HEK293 (cell line): Measurements from ENCODE around the gene SRSF5.

Source experiments
- CTCF ChIA-PET: fragments of 350-600 bp; formaldehyde crosslinking; extraction: SDS; loops from one replicate; lab custom pipeline; 2021; ENCODE audit warnings: antibody characterized with exemption; lab: Yijun Ruan, JAX
- POLR2A ChIA-PET: fragments of 300-600 bp; formaldehyde crosslinking; extraction: SDS; loops from one replicate; lab custom pipeline; 2020; ENCODE audit warnings: antibody characterized with exemption, inconsistent platforms; lab: Yijun Ruan, JAX
- H3K27ac ChIP-seq: fragments of 200-500 bp; sonication (Bioruptor generic); 2 replicates; pipeline ENCODE4 v1.5.1; 2014; ENCODE audit warnings: low read depth, low read length, control low read depth, inconsistent platforms; ENCODE audit errors: extremely low read depth
- H3K36me3 ChIP-seq, 2 experiments: fragments of 200-500 bp in 1 of 2; sonication (Bioruptor generic) in 1 of 2; 1 replicate in 1 of 2; 2 replicates in 1 of 2; pipeline ENCODE4 v1.5.1; 2014 to 2017; ENCODE audit warnings: inconsistent platforms in 2 of 2, low read length in 2 of 2; ENCODE audit not compliant: control insufficient read depth in 2 of 2, insufficient read depth in 1 of 2
- H3K4me1 ChIP-seq: fragments of 200-500 bp; sonication (Bioruptor generic); 2 replicates; pipeline ENCODE4 v1.5.1; 2014; ENCODE audit warnings: mild to moderate bottlenecking, low read length, inconsistent platforms; ENCODE audit not compliant: control insufficient read depth, insufficient read depth
- H3K4me3 ChIP-seq: 2 replicates; pipeline ENCODE4 v1.5.1; 2011; ENCODE audit warnings: low read depth, mild to moderate bottlenecking, control low read depth, low read length, moderate library complexity
- H3K9me3 ChIP-seq: fragments of 200-500 bp; sonication (Bioruptor generic); 2 replicates; pipeline ENCODE4 v1.5.1; 2014; ENCODE audit warnings: low read depth, low read length, inconsistent platforms; ENCODE audit not compliant: control insufficient read depth, insufficient read depth
- BCL6B ChIP-seq: fragments of 450-650 bp; formaldehyde crosslinking; IDR thresholded peaks from 2 replicates; pipeline ENCODE4 v1.5.1; 2017; ENCODE audit warnings: missing biosample characterization, missing genetic modification characterization
- PBX3 ChIP-seq: sonication (generic); formaldehyde crosslinking; IDR thresholded peaks from 2 replicates; pipeline ENCODE4 v1.8.1; 2022; ENCODE audit warnings: mild to moderate bottlenecking, moderate library complexity, missing genetic modification reagents
- SCRT2 ChIP-seq: fragments of 450-650 bp; formaldehyde crosslinking; IDR thresholded peaks from 2 replicates; pipeline ENCODE4 v1.5.1; 2016; ENCODE audit warnings: missing biosample characterization, missing genetic modification characterization
- TCF7L2 ChIP-seq: IDR thresholded peaks from 2 replicates; pipeline ENCODE4 v1.6.1; 2011; ENCODE audit warnings: low read depth, mild to moderate bottlenecking, inconsistent platforms, low read length, moderate library complexity, borderline replicate concordance
- TSHZ1 ChIP-seq: fragments of 450-650 bp; formaldehyde crosslinking; IDR thresholded peaks from 2 replicates; pipeline ENCODE4 v1.5.1; 2016; ENCODE audit warnings: missing biosample characterization, missing genetic modification characterization, borderline replicate concordance
- YY2 ChIP-seq: fragments of 450-650 bp; formaldehyde crosslinking; IDR thresholded peaks from 2 replicates; pipeline ENCODE4 v1.5.1; 2016; ENCODE audit warnings: missing biosample characterization, missing genetic modification characterization
- ZBTB48 ChIP-seq: fragments of 450-650 bp; formaldehyde crosslinking; IDR thresholded peaks from 2 replicates; pipeline ENCODE4 v1.5.1; 2016; ENCODE audit warnings: missing biosample characterization, missing genetic modification characterization
- ZNF169 ChIP-seq: fragments of 450-650 bp; formaldehyde crosslinking; IDR thresholded peaks from 2 replicates; pipeline ENCODE4 v1.5.1; 2016; ENCODE audit warnings: missing biosample characterization, missing genetic modification characterization
- ZNF174 ChIP-seq: fragments of 450-650 bp; formaldehyde crosslinking; IDR thresholded peaks from 2 replicates; pipeline ENCODE4 v1.5.0; 2017; ENCODE audit warnings: missing biosample characterization, mild to moderate bottlenecking, missing genetic modification characterization
- ZNF311 ChIP-seq: fragments of 450-650 bp; formaldehyde crosslinking; IDR thresholded peaks from 2 replicates; pipeline ENCODE4 v1.5.1; 2017; ENCODE audit warnings: missing biosample characterization, missing genetic modification characterization, borderline replicate concordance
- ZNF350 ChIP-seq: fragments of 450-650 bp; formaldehyde crosslinking; IDR thresholded peaks from 2 replicates; pipeline ENCODE4 v1.5.0; 2017; ENCODE audit warnings: missing biosample characterization, mild to moderate bottlenecking, missing genetic modification characterization
- ZNF747 ChIP-seq: fragments of 450-650 bp; formaldehyde crosslinking; IDR thresholded peaks from 2 replicates; pipeline ENCODE4 v1.5.1; 2016; ENCODE audit warnings: missing biosample characterization, missing genetic modification characterization
- ZNF76 ChIP-seq: fragments of 450-650 bp; formaldehyde crosslinking; IDR thresholded peaks from 2 replicates; pipeline ENCODE4; 2016; ENCODE audit warnings: low read depth, missing biosample characterization, missing genetic modification characterization, borderline replicate concordance
- ZNF843 ChIP-seq: fragments of 450-650 bp; formaldehyde crosslinking; IDR thresholded peaks from 2 replicates; pipeline ENCODE4 v1.5.1; 2016; ENCODE audit warnings: missing biosample characterization, missing genetic modification characterization
- TF ChIP-seq, protein P1 (sequence below): fragments of 450-650 bp; formaldehyde crosslinking; IDR thresholded peaks from 2 replicates; pipeline ENCODE4 v1.5.1; 2017; ENCODE audit warnings: missing biosample characterization, mild to moderate bottlenecking, missing genetic modification characterization, moderate library complexity
- TF ChIP-seq, protein P2 (sequence below): fragments of 450-650 bp; formaldehyde crosslinking; IDR thresholded peaks from 2 replicates; pipeline ENCODE4 v1.5.1; 2016; ENCODE audit warnings: missing biosample characterization, missing genetic modification characterization, low read depth
- TF ChIP-seq, protein P3 (sequence below): fragments of 450-650 bp; formaldehyde crosslinking; IDR thresholded peaks from 2 replicates; pipeline ENCODE4 v1.5.1; 2016; ENCODE audit warnings: missing biosample characterization, missing genetic modification characterization

Gene SRSF5

DNA sequence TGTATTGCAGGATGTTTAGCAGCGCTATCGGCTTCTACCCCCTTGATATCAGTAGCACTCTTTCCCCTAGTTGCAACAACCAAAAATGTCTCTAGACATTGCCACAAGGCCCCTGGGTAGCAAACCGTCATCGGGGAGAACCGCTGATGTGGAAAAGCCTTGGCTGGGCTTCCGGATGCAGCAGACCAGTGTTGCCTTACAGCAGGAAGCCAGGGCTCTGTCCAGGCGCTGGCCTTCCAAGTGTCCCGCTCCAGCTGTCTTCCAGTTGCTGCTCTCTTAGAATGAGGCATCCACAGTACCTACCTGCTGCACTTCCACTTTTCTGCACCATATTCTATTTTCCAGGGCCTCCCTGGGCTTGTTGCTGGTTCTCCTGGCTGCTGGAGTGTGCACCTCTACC, 52.7 kb downstream of the SRSF5 start:
- H3K4me3 ChIP-seq = no peak overlapping the region
- POLR2A ChIA-PET = no interaction called here
- H3K9me3 ChIP-seq = no peaks in the 10 kb centered on the region
- H3K27ac ChIP-seq = no peak overlapping the region
- TF ChIP-seq ZNF350 (tag by site-specific recombination) (no peak), TSHZ1 (no peak), ZNF843 (no peak), BCL6B (tag by site-specific recombination) (no peak), YY2 (no peak), ZBTB48 (tag by site-specific recombination) (no peak), ZNF174 (tag by site-specific recombination) (no peak), SCRT2 (tag by site-specific recombination) (no peak), ZNF169 (tag by site-specific recombination) (no peak), ZNF76 (no peak), ZNF747 (no peak), TCF7L2 (no peak)
- TF ChIP-seq, protein P1, sequence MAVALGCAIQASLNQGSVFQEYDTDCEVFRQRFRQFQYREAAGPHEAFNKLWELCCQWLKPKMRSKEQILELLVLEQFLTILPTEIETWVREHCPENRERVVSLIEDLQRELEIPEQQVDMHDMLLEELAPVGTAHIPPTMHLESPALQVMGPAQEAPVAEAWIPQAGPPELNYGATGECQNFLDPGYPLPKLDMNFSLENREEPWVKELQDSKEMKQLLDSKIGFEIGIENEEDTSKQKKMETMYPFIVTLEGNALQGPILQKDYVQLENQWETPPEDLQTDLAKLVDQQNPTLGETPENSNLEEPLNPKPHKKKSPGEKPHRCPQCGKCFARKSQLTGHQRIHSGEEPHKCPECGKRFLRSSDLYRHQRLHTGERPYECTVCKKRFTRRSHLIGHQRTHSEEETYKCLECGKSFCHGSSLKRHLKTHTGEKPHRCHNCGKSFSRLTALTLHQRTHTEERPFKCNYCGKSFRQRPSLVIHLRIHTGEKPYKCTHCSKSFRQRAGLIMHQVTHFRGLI (tag by site-specific recombination) = no peak
- TF ChIP-seq, protein P2, sequence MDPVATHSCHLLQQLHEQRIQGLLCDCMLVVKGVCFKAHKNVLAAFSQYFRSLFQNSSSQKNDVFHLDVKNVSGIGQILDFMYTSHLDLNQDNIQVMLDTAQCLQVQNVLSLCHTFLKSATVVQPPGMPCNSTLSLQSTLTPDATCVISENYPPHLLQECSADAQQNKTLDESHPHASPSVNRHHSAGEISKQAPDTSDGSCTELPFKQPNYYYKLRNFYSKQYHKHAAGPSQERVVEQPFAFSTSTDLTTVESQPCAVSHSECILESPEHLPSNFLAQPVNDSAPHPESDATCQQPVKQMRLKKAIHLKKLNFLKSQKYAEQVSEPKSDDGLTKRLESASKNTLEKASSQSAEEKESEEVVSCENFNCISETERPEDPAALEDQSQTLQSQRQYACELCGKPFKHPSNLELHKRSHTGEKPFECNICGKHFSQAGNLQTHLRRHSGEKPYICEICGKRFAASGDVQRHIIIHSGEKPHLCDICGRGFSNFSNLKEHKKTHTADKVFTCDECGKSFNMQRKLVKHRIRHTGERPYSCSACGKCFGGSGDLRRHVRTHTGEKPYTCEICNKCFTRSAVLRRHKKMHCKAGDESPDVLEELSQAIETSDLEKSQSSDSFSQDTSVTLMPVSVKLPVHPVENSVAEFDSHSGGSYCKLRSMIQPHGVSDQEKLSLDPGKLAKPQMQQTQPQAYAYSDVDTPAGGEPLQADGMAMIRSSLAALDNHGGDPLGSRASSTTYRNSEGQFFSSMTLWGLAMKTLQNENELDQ (tag by site-specific recombination) = no peak
- TF ChIP-seq, protein P3, sequence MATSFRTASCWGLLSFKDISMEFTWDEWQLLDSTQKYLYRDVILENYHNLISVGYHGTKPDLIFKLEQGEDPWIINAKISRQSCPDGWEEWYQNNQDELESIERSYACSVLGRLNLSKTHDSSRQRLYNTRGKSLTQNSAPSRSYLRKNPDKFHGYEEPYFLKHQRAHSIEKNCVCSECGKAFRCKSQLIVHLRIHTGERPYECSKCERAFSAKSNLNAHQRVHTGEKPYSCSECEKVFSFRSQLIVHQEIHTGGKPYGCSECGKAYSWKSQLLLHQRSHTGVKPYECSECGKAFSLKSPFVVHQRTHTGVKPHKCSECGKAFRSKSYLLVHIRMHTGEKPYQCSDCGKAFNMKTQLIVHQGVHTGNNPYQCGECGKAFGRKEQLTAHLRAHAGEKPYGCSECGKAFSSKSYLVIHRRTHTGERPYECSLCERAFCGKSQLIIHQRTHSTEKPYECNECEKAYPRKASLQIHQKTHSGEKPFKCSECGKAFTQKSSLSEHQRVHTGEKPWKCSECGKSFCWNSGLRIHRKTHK (tag by site-specific recombination) = no peak
- CTCF ChIA-PET = interaction anchor here (1.8 to 8.1 kb wide), 4 partner anchors 193 to 254 kb away, joined by 9 to 117 read pairs (median 27); no protein-coding TSS in a partner anchor
- no peaks in the 10 kb centered on the region for H3K4me1 ChIP-seq
- H3K36me3 ChIP-seq = no peaks in the 10 kb centered on the region

- Histone ChIP-seq H3K4me1 (no peaks in the 10 kb centered on the region), H3K27ac (no peak overlapping the region), H3K36me3 (no peaks in the 10 kb centered on the region), H3K4me3 (no peak overlapping the region), H3K9me3 (no peaks in the 10 kb centered on the region)
- ChIA-PET POLR2A (no interaction called here), CTCF (interaction anchor here (0.6 to 8.1 kb wide), 6 partner anchors 19 to 253 kb away, joined by 3 to 117 read pairs (median 4); no protein-coding TSS in a partner anchor)
- TF ChIP-seq ZNF311 (tag by site-specific recombination) (no peak), PBX3 (no peak), TSHZ1 (no peak)
These were observed 54.0 kb downstream of the SRSF5 start for GRCh38 chr14:69820991-69821390.
